Stimulated activated CD4-positive, alpha-beta T cell treated with anti-CD3 and anti-CD28 coated beads, Interleukin-15, amount 100 ng/mL, for 48 hours (primary cell): ENCODE results near the gene CACNA1F.

Experiments
- DNase-seq, 2 donors: peaks; one replicate each; pipeline ENCODE4 v3.0.0-alpha.2; 2020; ENCODE audit warnings: low read depth in 2 of 2

The CACNA1F gene

DNA sequence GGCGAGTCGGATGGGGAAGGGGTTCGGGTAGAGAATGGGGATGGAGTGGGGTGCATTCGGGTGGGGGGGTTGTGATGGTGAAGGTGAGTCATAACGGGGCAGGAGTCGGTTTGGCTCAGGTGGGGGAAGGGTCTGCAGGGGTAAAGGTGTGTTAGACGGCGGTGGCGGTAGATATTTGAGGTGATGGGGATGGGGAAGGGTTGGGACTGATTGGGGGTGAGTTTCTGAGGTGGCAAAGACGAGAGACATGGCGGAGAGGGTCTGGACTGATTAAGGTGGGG, 33.9 kb downstream of the CACNA1F start:
- DNase-seq: no peak

DNA sequence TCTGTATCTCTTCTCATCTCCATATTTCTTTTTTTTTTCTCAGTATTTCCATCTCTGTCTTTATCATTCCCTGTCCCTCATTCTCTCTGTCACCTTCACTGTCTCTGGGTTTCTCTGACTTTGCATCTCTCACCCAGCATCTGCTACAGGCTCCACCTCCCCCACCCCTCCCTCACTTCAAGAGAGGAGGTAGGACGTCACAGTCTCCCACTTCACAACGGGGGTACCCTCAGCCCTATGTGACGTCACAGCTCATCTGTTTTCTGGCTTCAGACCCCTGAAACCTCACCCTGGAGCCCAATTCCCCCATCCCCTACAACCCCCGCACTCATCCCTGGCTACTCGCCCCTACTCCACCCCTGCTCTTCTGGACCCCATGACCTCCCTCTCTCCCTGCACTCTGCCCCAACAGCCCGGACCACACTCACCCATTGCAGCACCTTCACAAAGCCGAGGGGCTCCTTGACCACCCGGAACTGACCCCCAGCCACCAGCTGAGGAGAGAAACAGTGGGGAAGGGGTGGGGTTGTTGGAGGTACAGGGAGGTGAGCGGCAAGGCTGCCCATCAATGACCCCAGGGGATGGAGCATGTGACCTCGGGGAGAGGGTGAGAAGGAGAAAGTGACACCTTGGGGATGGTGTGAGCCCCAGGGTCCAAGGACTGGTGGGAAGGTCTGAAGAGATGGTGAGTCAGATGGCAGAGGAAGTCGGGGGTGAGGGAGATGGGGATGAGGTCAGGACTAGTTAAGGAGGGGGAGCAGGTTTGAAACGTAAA, 34.4 kb downstream of the CACNA1F start:
- no peak for DNase-seq

DNA sequence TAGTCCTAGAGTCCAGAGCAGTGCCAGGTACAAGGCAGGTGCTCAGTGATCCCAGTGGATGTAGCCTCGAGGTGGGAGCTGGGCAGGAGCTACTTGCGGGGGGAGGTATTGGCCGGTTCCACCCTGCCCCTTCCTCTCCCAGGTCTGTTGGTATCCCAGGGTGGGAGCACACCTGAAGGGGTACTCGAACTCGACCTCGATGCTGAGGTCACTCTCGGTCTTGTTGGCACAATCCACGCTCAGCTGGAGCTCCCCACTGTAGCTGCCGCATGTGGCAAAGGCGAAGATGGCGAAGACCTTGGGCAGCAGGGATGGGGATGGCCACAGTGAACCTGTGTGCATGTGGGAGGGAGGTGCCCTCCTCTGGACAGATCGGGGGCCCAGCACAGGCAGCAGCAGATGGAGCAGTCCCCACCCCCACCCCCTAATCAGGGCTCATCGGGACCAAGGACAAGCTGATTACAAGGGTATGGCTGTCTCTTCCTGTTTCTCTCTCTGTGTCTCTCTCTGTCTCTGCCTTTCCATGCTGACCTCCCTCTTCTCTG, 35.5 kb downstream of the CACNA1F start:
- no peak for DNase-seq

DNA sequence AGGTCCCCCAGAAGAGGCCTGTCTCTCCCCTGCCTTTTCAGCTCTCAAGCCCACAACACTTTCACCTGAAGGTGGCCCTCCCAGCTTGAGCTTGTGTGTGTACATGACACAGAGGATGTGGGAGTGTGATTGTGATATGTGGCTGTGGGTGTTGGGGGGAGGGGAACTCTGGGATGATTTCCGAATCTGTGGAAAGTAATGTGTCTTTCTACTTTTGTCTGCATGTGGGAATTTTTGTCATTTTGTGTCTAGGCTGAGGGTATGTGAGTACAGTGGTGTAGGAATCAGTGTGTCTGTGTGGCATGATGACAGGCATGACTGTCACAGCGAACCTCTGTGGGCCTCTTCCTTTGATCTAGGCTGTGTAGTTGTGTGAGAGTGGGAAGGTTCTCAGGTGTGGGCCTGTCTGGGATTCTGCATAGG, 39.6 kb downstream of the CACNA1F start:
- DNase-seq: no peak

DNA sequence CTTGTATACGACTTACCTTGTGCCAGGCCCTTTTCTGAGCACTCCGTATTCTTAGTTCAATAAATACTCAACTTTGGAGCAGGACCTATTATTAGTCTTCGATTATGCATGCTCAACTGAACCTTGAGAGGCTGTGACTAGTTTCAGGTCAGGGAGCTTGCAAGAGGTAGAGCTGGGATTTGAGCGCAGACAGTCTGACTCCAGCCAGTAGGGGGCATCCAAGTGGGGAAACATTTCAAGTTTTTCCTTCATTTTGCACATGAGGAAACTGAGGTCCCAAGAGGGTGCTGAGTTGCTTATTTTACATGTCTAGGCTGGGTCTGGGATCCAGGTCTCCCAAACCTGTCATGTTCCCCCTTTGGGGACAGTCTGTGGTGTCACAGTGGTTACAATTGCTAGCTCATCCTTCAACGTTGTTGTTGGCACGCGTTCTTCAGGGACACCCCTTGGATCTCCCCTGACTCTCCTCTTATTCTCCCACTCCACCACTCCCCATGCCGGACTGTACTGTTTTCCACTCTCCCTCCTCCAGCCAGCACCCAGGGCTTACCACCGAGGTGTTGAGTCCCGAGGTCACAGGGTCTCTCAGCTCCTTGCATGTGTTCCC, 40.3 kb downstream of the CACNA1F start:
- no peak for DNase-seq

DNA sequence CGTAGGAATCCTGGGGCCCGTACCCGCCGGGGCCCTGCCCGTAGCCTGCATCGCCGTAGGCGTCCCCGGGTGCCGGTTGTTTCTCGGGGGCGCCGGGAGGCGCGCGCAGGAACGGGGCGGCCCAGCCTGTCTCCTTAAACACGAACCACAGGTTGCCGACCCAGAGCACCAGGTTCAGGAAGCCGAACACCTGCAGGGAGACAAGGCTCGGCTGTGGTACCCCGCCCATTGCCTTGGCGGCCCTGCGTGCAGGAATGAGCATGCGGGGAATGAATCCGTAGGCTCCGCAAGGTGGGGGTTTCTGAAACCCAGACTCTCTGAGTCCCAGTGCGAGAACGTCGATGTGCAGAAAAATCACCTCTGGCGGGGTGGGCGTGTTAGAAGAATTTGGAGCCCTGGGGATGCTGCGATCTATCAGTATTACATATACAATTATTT, 41.5 kb downstream of the CACNA1F start:
- no peak for DNase-seq

DNA sequence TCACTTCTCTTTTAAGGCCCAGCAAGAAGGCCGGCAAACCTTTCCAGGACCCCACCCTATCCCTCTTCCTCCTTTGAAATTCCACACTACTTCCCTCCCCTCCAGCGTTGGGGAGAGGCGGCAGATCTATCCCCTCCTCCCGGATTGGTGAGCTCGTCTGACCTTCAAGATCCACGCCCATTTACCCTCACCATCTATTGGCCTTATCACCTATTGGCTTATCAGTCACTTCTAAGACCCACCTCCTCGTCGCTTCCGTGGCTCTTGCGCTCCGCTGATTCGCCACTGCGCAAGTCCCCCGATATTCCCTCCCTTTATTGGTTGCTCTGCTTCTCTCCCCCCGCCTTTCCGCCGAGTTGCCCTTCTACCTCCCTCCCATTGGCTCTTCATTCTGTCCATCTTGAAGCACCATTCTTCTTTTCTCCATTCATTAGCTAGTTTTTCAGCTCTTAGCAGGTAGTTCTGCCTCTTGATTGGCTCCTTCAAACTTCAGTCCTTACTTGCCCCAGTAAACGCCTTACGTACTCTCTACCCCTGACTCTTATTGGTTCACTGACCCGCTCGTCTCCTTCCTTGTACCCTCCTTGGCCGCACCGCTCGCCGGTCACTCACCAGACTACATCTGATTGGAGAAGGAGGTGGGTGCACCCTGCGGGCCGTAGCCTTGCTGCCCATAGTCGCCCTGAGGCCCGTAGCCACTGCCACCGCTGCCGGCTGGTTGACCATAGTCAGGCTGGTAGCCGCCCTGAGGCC, 42.1 kb downstream of the CACNA1F start:
- peak; percentile 75 to 80 for DNase-seq

DNA sequence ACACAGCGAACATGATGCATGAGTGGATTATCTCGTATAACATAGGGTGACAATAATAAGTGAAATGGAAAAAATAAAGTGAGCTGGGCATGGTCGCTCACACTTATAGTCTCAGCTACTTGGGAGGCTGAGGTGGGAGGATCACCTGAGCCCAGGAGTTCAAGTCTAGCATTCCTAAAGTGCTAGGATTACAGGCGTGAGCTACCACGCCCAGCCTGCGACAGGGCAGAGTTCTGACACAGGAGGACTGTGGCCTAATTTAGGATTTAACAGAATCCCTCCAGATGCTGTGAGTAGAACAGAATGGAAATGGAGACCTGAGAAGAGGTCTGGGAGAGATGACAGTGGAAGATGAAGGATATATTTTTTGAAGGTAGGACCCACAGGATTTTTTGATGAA, 43.5 kb downstream of the CACNA1F start:
- no peak for DNase-seq

DNA sequence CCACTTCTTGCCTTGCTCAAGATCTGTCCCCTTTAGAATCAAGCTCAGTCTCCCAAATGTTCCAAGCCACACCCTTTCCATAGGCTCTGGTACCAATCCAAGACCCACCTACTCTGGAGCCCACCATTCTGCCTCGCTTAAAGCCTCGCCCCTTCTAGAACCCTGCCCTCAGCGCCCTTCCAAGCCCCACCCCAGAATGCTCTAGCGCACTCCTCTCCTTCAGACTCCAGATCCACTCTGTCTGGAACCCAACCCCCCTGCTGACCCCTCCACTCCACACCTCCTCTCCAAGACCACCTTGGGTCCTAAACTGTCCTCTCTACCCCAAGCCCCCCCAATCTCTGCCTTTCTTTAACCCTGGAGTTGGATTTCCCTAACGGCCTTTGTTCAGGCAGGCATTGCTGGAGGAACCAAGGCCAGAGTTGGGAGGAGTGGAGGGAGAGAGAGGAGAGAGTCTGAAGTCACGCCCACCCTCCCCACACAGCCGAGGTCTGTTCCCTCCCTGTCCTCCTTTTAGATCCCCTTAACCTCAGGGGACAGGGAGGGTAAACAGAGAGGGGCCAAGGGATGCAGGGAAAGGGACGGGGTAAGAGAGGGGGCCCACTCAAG, 44.6 kb downstream of the CACNA1F start:
- no peak for DNase-seq

DNA sequence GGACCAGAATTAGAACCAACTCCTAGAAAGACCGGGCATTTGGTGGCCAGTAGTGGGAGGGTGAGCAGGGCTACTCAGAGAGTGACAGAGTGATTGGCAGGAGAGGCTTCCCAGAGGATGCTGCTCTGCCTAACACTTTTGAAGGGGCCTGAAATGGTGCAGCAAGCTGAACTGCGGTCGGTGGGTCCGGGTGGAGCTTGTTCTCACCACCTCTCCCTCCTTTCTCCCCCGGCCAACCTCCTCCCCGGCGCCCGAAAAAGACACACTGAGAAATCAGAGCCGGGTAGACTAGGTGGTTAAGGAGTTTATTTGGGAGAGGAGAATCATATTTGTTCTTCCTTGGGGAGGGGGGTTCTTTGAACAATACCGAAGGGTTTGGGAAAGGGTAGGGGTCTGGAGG, 45.6 kb downstream of the CACNA1F start:
- DNase-seq: no peak

DNA sequence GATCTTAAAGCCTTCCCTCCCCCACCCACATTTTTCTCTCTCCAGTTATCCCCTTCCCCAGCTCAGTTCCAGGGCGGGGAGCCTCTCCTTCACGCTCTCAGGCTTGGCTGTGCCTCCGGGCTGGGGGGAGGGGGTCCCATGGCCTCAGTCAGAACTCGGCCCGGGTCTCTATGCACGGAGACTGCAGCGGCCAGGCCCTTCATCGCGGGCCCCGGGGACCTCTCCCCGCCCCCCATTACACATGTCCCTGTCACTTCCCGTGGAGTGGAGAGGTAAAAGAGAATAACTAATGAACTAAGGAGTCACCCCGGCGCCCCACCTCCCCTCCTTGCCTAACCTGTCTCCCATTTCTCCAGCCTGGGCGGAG, 46.1 kb downstream of the CACNA1F start:
- no peak for DNase-seq

DNA sequence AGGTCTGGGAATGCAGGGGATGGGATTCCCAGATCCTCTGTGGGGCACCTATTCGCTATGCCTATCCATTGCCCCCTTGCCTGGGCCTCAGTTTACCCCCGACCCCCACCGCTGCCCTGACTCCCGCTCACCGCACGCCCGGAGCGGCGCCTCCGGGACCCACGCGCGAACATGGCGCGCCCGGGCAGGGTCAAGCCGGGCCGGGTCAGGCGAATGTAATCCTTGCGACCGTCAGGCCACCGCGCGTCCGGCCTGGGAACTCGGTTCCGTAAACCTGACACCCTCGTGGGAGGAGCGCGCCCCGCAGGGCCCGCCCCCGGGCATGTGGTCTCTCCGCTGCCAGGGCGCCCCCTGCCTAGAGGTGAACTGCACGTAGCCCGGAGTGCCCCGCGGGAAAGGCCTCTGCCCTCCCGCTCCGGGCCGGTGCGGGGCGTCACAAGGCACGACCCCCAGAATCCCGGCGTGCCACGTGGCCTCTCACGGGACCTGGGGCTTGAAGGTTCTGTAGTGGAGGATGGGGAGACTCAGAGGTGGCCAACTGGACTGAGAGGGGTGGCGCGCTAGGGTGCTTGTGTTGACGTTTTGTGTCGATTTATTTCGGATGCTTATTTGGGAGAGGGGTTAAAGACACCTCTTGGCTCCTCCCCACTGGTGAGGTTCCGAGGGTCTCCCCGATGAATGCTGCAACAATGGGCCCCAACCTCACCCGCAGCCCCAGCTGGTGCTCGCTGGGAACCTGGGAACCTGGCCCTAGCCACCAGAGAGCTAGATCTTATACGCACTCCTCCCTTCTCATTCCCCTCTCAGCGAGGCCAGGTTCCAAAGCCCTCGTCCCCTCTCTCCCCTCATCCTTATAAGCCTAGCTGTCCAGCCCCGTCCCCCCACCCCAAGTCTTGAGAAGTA, 46.8 kb downstream of the CACNA1F start, which contains the start of gene PRICKLE3:
PRICKLE3 (minus strand) TSS at position 249 of the 903 bp plus-strand sequence; CDS start at position 173, 76 bp downstream.
- DNase-seq: peak in 1 of 2 donors; percentile 69

DNA sequence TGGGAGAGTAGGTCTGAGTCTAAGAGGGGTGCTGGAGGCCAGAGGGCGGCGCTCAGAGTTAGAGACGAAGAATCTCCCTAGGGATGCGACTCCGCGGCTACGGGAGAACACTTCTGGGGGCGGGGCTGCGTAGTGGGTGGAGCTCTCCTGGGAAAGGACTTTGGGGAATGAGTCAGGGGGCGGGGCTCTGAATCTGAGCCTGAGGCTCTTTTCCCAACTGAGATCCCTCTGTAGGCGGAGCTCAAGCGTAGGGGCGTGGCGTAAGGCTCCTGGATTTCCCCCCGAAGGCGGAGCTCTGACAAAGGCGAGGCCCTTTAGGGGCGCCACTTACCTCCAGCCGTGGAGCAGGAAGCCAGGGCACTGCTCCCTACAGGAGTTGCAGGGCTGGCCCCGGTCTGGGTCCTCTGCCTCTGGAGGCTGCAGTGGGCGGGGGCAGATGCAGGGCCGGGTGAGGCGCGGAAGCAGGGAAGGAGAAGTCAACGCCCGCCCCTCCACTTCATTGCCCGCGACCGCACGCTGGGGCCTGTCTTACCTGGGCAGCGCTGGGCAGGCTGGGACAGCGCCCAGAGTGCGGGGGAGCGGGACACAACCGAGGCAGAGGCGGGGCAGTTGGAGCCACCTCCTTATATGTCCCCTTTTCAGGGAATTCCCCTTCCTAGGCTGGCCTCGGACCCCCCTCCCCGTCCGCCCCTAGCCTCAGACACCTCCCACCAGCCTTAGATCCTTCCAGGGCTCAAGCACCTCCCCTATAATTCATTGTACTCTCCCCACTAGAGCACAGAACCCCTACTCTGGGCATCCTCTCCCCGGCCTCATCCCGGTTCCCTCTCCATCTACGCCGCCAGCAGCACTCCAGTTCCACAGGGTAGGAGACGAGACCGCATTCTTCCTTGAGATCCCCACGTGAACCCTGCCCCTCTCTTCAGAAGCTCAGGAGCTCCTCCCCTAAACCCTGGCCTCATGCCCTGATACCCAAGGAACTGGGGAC, 48.6 kb downstream of the CACNA1F start:
- peak in 1 of 2 donors; percentile 28 for DNase-seq

DNA sequence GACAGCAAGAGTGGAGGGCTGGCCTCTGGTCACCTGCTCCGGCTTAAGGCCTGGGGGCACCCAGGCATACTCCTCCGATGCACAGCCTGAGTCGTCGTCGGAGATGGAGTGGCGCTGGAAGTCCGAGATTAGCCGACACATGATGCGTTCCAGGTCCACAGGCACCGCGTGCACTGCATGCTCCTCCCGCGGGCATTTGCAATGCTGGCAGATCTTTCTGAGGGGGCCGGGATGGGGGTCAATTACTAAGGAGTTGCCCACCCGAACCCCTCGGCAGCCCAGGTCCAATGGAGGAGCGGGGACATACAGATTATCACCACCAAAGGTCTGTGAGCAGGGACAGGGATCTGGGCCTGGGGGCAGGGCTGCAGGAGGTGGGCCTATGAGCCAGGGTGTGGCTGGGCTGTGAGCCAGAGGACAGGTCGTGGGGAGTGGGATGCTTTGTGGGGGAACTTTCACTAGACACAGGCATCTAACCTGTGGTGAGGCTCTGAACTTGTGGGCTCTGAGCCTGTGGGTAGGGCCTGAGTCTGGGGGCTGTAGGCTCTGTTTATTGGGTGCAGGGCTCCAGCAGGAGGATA, 49.3 kb downstream of the CACNA1F start:
- no peak for DNase-seq

DNA sequence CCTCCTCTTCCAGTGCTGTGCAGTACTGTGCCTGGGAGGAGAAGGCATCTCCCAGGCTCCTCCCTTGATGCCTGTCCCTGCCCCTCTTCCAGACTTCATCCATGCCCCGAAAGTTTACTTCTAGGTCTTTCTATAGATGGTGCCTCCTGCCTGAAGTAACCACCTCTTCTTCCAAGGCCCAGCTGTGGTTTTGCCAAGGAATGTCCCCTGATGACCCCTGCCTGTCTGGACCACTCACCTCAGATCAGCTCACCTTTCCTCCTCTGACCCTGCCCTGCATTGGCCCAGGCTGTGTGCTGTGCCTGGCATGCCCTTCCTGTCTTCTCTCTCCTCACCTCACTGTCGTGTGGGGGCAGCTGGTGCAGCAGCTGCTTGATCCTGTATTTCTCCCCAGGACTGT, 53.8 kb downstream of the CACNA1F start:
- DNase-seq: no peak

DNA sequence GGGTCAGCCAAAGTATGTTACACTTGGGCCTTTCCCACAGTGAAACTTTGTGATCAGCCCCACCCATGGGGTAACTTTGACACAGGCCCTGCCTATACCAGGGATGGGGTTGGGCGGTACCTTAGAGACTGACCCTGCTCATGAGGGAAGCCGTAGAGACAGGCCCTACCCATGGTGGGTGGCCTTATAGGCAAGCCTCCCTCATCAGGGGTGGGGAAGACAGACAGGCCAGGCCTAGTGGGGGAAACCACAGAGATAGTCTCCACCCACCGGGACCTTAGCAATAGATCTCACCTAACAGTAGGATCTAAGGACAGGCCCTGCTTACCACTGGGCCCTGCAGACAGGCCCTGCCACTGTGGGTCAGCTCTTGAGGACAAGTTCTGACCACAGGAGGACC, 54.6 kb downstream of the CACNA1F start:
- no peak for DNase-seq

DNA sequence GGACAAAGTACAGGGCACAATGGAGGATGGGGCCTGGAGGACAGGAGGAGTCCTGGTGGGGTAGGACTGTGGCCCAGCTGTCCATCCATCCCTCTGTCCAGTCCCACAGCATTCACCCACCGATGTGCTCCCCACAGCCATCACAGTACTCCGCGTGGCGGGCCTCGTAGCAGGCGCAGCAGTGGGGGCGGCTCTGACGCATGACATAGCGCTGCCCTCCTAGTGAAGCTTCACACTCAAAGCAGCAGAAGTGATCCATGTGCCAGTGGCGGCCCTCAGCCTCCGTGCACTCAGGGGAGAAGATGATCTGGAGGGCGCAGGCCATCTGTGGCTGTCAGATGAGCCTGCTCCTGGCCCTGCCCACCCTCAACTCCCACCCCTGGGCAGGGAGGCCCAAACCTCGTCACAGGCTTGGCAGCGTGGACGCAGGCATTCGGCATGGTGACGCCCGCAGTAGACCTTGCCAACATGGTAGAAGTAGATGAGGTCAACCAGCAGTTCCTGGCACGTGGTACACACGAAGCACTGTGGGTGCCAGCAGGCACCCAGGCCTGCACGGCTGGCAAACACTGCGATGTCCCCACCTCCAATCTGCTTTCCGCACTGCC, 55.2 kb downstream of the CACNA1F start:
- DNase-seq: no peak

DNA sequence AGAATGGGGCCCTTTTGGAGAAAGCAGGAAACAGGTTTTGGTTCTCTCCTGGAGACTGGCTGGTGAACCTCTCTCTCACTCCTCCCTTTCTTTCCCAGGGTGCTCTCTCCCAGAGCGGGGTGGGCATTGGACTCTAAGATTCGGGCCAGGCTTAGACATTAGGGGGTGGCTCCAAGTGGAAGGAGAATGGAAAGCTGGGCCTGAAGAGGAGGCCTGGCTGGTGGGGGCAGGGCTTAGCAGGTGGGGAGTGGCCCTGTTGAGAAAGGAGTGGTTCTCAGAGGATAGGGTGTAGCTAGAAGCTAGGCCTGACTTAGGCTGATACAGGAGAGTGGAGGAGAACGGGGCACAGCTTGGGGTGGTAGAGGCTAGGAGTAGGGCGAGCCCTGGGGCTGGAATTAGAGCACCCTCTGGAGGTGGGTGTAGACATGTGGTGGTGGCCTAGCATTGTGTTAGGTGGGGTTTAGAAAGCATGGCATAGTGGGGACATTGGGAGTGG, 55.8 kb downstream of the CACNA1F start:
- DNase-seq: no peak
